H1 (cell line): ENCODE data around the gene PPM1M. TPM values are rescaled to one million over a fixed set of nuclear protein-coding genes. Genes with fewer than 3 reads are reported as not detected.

ENCODE experiments used
- CTCF ChIA-PET: fragments of 300-600 bp; sonication (Branson Sonifier 250); formaldehyde crosslinking; loops from one replicate; lab custom pipeline; 2021; ENCODE audit not compliant: partially characterized antibody; lab: Charles Lee
- POLR2A ChIA-PET: fragments of 300-600 bp; sonication (Branson Sonifier 250); formaldehyde crosslinking; loops from one replicate; lab custom pipeline; 2021; ENCODE audit warnings: inconsistent platforms; ENCODE audit not compliant: partially characterized antibody; lab: Charles Lee
- DNase-seq, 2 experiments: peaks; one replicate each; pipeline versions ENCODE4 v3.0.0 to v3.0.0-alpha.2; 2010 to 2022; ENCODE audit warnings: low spot score in 2 of 2, low read depth in 1 of 2, mixed read lengths in 1 of 2
- FAIRE-seq: peaks from 2 replicates; lab custom pipeline; 2011; peaks lifted over from hg19 to GRCh38; lab: Jason Lieb, UNC
- H2AFZ ChIP-seq: 2 replicates; pipeline ENCODE4 v1.8.1; 2012; ENCODE audit warnings: low read length, inconsistent platforms
- H2AK5ac ChIP-seq: 2 replicates; pipeline ENCODE4 v1.6.1; 2013; ENCODE audit warnings: low read depth, low read length
- H2BK120ac ChIP-seq: replicated peaks from 2 replicates; pipeline ENCODE3; 2013; ENCODE audit warnings: low read depth, low read length, inconsistent platforms
- H2BK12ac ChIP-seq: 2 replicates; pipeline ENCODE4 v1.6.1; 2013; ENCODE audit warnings: low read depth, low read length
- H2BK15ac ChIP-seq: 2 replicates; pipeline ENCODE4 v1.6.1; 2013; ENCODE audit warnings: low read length
- H2BK20ac ChIP-seq: 2 replicates; pipeline ENCODE4 v1.6.1; 2013; ENCODE audit warnings: low read length
- H2BK5ac ChIP-seq: 2 replicates; pipeline ENCODE4 v1.6.1; 2013; ENCODE audit warnings: low read depth, low read length
- H3K14ac ChIP-seq: 2 replicates; pipeline ENCODE4 v1.6.1; 2013; ENCODE audit warnings: inconsistent platforms; ENCODE audit not compliant: insufficient read length
- H3K18ac ChIP-seq: 2 replicates; pipeline ENCODE4 v1.6.1; 2013; ENCODE audit warnings: low read length; ENCODE audit errors: extremely low read depth
- H3K23ac ChIP-seq: 2 replicates; pipeline ENCODE4 v1.6.1; 2013; ENCODE audit warnings: inconsistent platforms; ENCODE audit not compliant: insufficient read length
- H3K23me2 ChIP-seq: 2 replicates; pipeline ENCODE4 v1.6.1; 2013; ENCODE audit warnings: low read depth, low read length
- H3K27ac ChIP-seq: 2 replicates; pipeline ENCODE4 v1.6.1; 2011; ENCODE audit warnings: low read depth, low read length, inconsistent platforms
- H3K27me3 ChIP-seq, 4 experiments: replicated peaks in 1 of 4; 1 replicate in 1 of 4; 2 replicates in 3 of 4; pipeline versions ENCODE4 v1.6.1 to v1.8.1; 2011 to 2013; ENCODE audit warnings: low read length in 3 of 4, mild to moderate bottlenecking in 3 of 4, inconsistent platforms in 2 of 4, mixed read lengths in 2 of 4, moderate library complexity in 1 of 4; ENCODE audit not compliant: control insufficient read depth in 3 of 4, insufficient read depth in 3 of 4; ENCODE audit errors: extremely low read depth in 1 of 4
- H3K36me3 ChIP-seq, 4 experiments: 2 replicates each; pipeline versions ENCODE4 v1.6.1 to v1.8.1; 2011 to 2013; ENCODE audit warnings: mild to moderate bottlenecking in 4 of 4, low read length in 3 of 4, moderate library complexity in 2 of 4, control low read depth in 1 of 4, inconsistent platforms in 1 of 4; ENCODE audit not compliant: insufficient read depth in 4 of 4, control insufficient read depth in 2 of 4
- H3K4ac ChIP-seq: replicated peaks from 2 replicates; pipeline ENCODE3; 2013; ENCODE audit warnings: low read length, low read depth, mixed read lengths, inconsistent platforms; ENCODE audit not compliant: insufficient read length
- H3K4me1 ChIP-seq, 4 experiments: replicated peaks in 1 of 4; 1 replicate in 1 of 4; 2 replicates in 3 of 4; pipeline versions ENCODE4 v1.6.1 to v1.8.1; 2011 to 2013; ENCODE audit warnings: low read length in 3 of 4, inconsistent platforms in 2 of 4, mixed read lengths in 1 of 4; ENCODE audit not compliant: insufficient read depth in 4 of 4, control insufficient read depth in 3 of 4
- H3K4me2 ChIP-seq, 2 experiments: 2 replicates each; pipeline versions ENCODE4 v1.6.1 to v1.8.1; 2011 to 2013; ENCODE audit warnings: low read depth in 2 of 2, low read length in 2 of 2, control low read depth in 1 of 2, inconsistent platforms in 1 of 2, mild to moderate bottlenecking in 1 of 2; ENCODE audit not compliant: insufficient read depth in 1 of 2
- H3K4me3 ChIP-seq, 4 experiments: fragments of 200-600, 300-600 bp in 1 of 4; sonication (generic), shearing (Covaris generic), sonication (Bioruptor Twin) in 1 of 4; 2 replicates each; pipeline versions ENCODE4 v1.5.1 to v1.8.1; 2011 to 2016; ENCODE audit warnings: low read length in 4 of 4, low read depth in 3 of 4, control low read depth in 2 of 4, inconsistent platforms in 2 of 4, mild to moderate bottlenecking in 2 of 4, mixed read lengths in 1 of 4, moderate library complexity in 1 of 4; ENCODE audit not compliant: insufficient read depth in 2 of 4; ENCODE audit errors: extremely low read depth in 1 of 4
- H3K56ac ChIP-seq: replicated peaks from 2 replicates; pipeline ENCODE3; 2013; ENCODE audit warnings: low read depth, mild to moderate bottlenecking, mixed read lengths, low read length, inconsistent platforms; ENCODE audit not compliant: insufficient read length
- H3K79me1 ChIP-seq: 2 replicates; pipeline ENCODE4 v1.6.1; 2013; ENCODE audit warnings: low read depth, low read length, control low read depth
- H3K79me2 ChIP-seq, 2 experiments: 2 replicates each; pipeline versions ENCODE4 v1.6.1 to v1.8.1; 2012 to 2013; ENCODE audit warnings: low read length in 2 of 2, mild to moderate bottlenecking in 2 of 2, inconsistent platforms in 1 of 2; ENCODE audit not compliant: insufficient read depth in 2 of 2, control insufficient read depth in 1 of 2
- H3K9ac ChIP-seq, 4 experiments: replicated peaks in 1 of 4; 1 replicate in 1 of 4; 2 replicates in 3 of 4; pipeline versions ENCODE4 v1.6.1 to v1.8.1; 2011 to 2013; ENCODE audit warnings: low read depth in 3 of 4, low read length in 3 of 4, control low read depth in 2 of 4, mild to moderate bottlenecking in 2 of 4, moderate library complexity in 2 of 4, inconsistent platforms in 1 of 4; ENCODE audit errors: extremely low read depth in 1 of 4
- H3K9me3 ChIP-seq, 2 experiments: 2 replicates each; pipeline versions ENCODE4 v1.6.1 to v1.8.1; 2012 to 2013; ENCODE audit warnings: mild to moderate bottlenecking in 2 of 2, moderate library complexity in 2 of 2, control low read depth in 1 of 2, inconsistent platforms in 1 of 2, low read depth in 1 of 2, low read length in 1 of 2, mixed read lengths in 1 of 2; ENCODE audit not compliant: insufficient read depth in 2 of 2
- H4K20me1 ChIP-seq, 2 experiments: replicated peaks in 1 of 2; 2 replicates each; pipeline versions ENCODE3 to v1.8.1; 2011 to 2013; ENCODE audit warnings: inconsistent platforms in 2 of 2, low read length in 2 of 2, mild to moderate bottlenecking in 1 of 2; ENCODE audit not compliant: insufficient read depth in 2 of 2, control insufficient read depth in 1 of 2
- H4K5ac ChIP-seq: 2 replicates; pipeline ENCODE4 v1.6.1; 2013; ENCODE audit warnings: low read length, low read depth, mixed read lengths, inconsistent platforms; ENCODE audit not compliant: insufficient read length
- H4K8ac ChIP-seq: 2 replicates; pipeline ENCODE4 v1.8.0; 2013; ENCODE audit warnings: mild to moderate bottlenecking, moderate library complexity, low read length, inconsistent platforms; ENCODE audit not compliant: insufficient read depth; ENCODE audit errors: extremely low read depth
- H4K91ac ChIP-seq: replicated peaks from 2 replicates; pipeline ENCODE3; 2013; ENCODE audit warnings: low read length, mixed read lengths, inconsistent platforms; ENCODE audit not compliant: insufficient read length
- BRCA1 ChIP-seq: IDR thresholded peaks from 2 replicates; pipeline ENCODE4 v1.6.1; 2012; ENCODE audit warnings: low read depth, low read length, improper control_type of control experiment
- CBX8 ChIP-seq: fragments of 300-800, 300-1000 bp; sonication (generic); IDR thresholded peaks from 2 replicates; pipeline ENCODE4 v1.7.1; 2016; ENCODE audit warnings: low read depth, low read length, borderline replicate concordance
- CEBPB ChIP-seq: IDR thresholded peaks from 2 replicates; pipeline ENCODE4 v1.6.1; 2012; ENCODE audit warnings: low read depth, low read length
- CHD1 ChIP-seq: IDR thresholded peaks from 2 replicates; pipeline ENCODE4 v1.6.1; 2012; ENCODE audit warnings: low read depth, low read length, improper control_type of control experiment
- CHD2 ChIP-seq: IDR thresholded peaks from 2 replicates; pipeline ENCODE4 v1.6.1; 2012; ENCODE audit warnings: low read length, improper control_type of control experiment
- CTBP2 ChIP-seq: IDR thresholded peaks from 2 replicates; pipeline ENCODE4 v1.7.0; 2011; ENCODE audit warnings: borderline replicate concordance, mild to moderate bottlenecking, moderate library complexity, mixed read lengths, low read length; ENCODE audit not compliant: insufficient read depth, insufficient read length
- HDAC6 ChIP-seq: IDR thresholded peaks from one replicate; pipeline ENCODE4 v1.7.1; 2012; ENCODE audit warnings: low read depth, mild to moderate bottlenecking, inconsistent platforms, low read length, moderate library complexity
- RXRA ChIP-seq: IDR thresholded peaks from 2 replicates; pipeline ENCODE4 v1.6.1; 2011; ENCODE audit warnings: low read depth, mild to moderate bottlenecking, low read length, moderate library complexity; ENCODE audit not compliant: insufficient read depth
- SUZ12 ChIP-seq: fragments of 200-600 bp; sonication (generic); IDR thresholded peaks from 2 replicates; pipeline ENCODE4 v1.6.1; 2012; ENCODE audit warnings: mild to moderate bottlenecking, inconsistent platforms, low read length, moderate library complexity, mixed read lengths
- WGBS, 2 experiments: shearing (Covaris generic) in 1 of 2; methylation state at CpG; one replicate each; pipeline versions ENCODE4 v1.1.6 to v1.1.7; 2013 to 2015; ENCODE audit warnings: low lambda C conversion rate in 2 of 2, mixed read lengths in 2 of 2, inconsistent platforms in 1 of 2, low coverage in 1 of 2, missing lambda C conversion rate in 1 of 2; ENCODE audit not compliant: insufficient replicate concordance in 2 of 2, insufficient coverage in 1 of 2, insufficient read length in 1 of 2; ENCODE audit errors: extremely low coverage in 1 of 2, missing lambda C conversion rate in 1 of 2; 5-methylcytosine and 5-hydroxymethylcytosine counted together
- polyA plus RNA-seq, 7 experiments: library from polyadenylated mRNA; depleted of rRNA in 3 of 7; stranded (reverse) in 5 of 7; unstranded in 2 of 7; fragments of >200 nt in 5 of 7; fragments of 200-250 nt in 2 of 7; gene quantifications; 1 replicate in 5 of 7; 2 replicates in 1 of 7; 4 replicates in 1 of 7; pipeline versions ENCODE4 v1.2.1 to v1.2.3, GENCODE V29; 2011 to 2013; ENCODE audit warnings: missing spikeins in 2 of 7, mixed read lengths in 2 of 7
- total RNA-seq: library from RNA; stranded (reverse); fragmentation: NEBNext Ultra II Directional; extraction: Animal tissue kit (Norgen Biotek cat#: 25700); gene quantifications from 2 replicates; pipeline ENCODE4 v1.2.1, GENCODE V29; 2021

The PPM1M gene
- total and polyA plus RNA-seq, 2 of the 8 experiments (the other 6 are each of a cell fraction or from before 2014, with no cell fraction given) = 5.2 to 6.3 TPM

GRCh38 chr3:52218454-52218853 is 27.1 kb upstream of the PPM1M start:
- Histone ChIP-seq H2AK5ac (no peak overlapping the region; the same call in 1 of the 2 replicates), H3K27ac (no peak overlapping the region), H2BK120ac (no peak overlapping the region), H3K18ac (no peak overlapping the region), H2AFZ (no peak overlapping the region), H3K4me1 (peaks cover 0 to 2% (median 0%) of the 10 kb centered on the region in 4 experiments; a peak in 2 of 7 replicates), H3K4me2 (no peak overlapping the region), H3K4me3 (no peak overlapping the region), H3K9me3 (no peaks in the 10 kb centered on the region), H4K5ac (no peak overlapping the region), H3K56ac (no peak overlapping the region), H3K23me2 (no peaks in the 10 kb centered on the region), H3K4ac (no peak overlapping the region), H2BK5ac (no peak overlapping the region), H2BK12ac (no peak overlapping the region), H3K23ac (no peak overlapping the region), H2BK20ac (no peak overlapping the region), H3K27me3 (no peaks in the 10 kb centered on the region), H4K20me1 (no peaks in the 10 kb centered on the region), H2BK15ac (no peak overlapping the region), H3K14ac (no peak overlapping the region), H4K91ac (no peak overlapping the region), H3K36me3 (peaks cover 4 to 18% (median 13%) of the 10 kb centered on the region in 4 experiments; a peak in 6 of 8 replicates), H4K8ac (no peak overlapping the region), H3K9ac (no peak overlapping the region), H3K79me1 (no peaks in the 10 kb centered on the region), H3K79me2 (no peaks in the 10 kb centered on the region)
- ChIA-PET POLR2A (interaction anchor here (0.8 to 1.5 kb wide), 2 partner anchors 18 to 30 kb away, joined by 3 read pairs; no protein-coding TSS in a partner anchor), CTCF (interaction anchor here (0.7 to 20.4 kb wide), 14 partner anchors 17 to 292 kb away, joined by 3 to 336 read pairs (median 4); partner anchors contain the start of gene TWF2)
- no peak for FAIRE-seq
- DNase-seq = no peak
- TF ChIP-seq CBX8 (no peak), BRCA1 (no peak), CEBPB (no peak), RXRA (no peak), CHD1 (no peak), SUZ12 (no peak), CHD2 (no peak), HDAC6 (no peak), CTBP2 (no peak)
- 95% methylated on average over 6 of the region's 12 CpGs; no CpG with 5 or more reads in 1 of the 2 experiments for WGBS, 2 experiments
